G401 (cell line): ENCODE data around the gene KLK8. TPM values are rescaled to one million over a fixed set of nuclear protein-coding genes. Genes with fewer than 3 reads are reported as not detected.

Experiments used
- DNase-seq: peaks from one replicate; pipeline ENCODE4 v3.0.0-alpha.2; 2015; ENCODE audit warnings: low spot score
- in situ Hi-C: cut with HindIII; loops from 2 replicates; pipeline ENCODE4 v1.10.0; 2016; ENCODE audit warnings: low sequenced_read_pairs, mixed read lengths
- total RNA-seq: library from RNA; depleted of rRNA; stranded (reverse); fragments of >200 nt; shearing (Covaris generic); gene quantifications from 2 replicates; pipeline ENCODE4 v1.2.3, GENCODE V29; 2014; rRNA removed

Gene KLK8
- total RNA-seq, 1 experiment from 2014 or later, result not detected

DNA sequence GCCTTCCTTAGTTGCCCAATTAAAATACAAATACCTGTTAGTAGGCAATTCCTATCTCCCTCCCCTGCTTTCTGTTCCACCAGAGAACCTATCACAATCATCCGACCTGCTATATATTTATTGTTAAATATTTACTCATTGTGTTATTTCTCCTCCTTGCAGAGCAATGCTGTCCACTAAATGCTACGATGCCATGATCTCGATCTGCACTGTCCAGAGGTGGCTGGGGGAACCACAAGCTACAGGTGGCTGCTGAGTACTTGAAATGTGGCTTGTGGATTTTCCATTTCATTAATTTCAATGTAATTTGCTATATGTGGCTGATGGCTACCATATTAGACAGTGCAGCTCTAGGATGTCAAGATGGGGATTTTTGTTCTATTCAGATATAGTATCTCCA is 37.1 kb downstream of the KLK8 start:
- in situ Hi-C loops, result no loop called here
- DNase-seq, result no peak

GRCh38 chr19:50963381-50963780 is 38.0 kb downstream of the KLK8 start:
- no peak for DNase-seq
- in situ Hi-C loops, result no loop called here

GRCh38 chr19:50962245-50962644 is 39.2 kb downstream of the KLK8 start:
- DNase-seq, result no peak
- in situ Hi-C loops, result no loop called here

DNA sequence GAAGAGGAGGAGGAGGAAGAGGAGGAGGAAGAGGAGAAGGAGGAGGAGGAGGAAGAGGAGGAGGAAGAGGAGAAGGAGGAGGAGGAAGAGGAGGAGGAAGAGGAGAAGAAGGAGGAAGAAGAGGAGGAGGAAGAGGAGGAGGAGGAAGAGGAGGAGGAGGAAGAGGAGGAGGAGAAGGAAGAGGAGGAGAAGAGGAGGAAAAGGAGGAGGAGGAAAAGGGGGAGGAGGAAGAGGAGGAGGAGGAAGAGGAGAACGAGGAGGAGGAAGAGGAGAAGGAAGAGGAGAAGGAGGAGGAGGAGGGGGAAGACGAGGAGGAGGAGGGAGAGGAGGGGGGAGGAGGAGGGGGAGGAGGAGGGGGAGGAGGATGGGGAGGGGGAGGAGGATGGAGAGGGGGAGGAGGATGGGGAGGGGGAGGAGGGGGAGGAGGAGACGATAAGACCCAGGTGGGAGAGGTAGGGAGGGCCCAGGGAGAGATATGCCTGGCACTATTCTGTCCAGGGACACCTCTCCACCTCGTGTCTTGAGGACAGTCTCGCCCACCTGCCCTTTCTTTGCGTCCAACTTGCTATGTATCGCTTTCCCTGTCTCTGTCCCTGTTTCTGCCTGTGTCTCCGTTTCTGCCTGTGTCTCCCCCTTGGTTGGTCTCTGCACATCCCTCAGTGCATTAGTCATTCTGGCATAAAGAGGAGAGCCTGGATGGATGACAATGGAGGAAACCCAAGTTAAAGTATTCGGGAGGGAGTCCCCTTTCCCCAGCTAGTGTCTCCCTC is 41.5 kb downstream of the KLK8 start:
- no peak for DNase-seq
- in situ Hi-C loops, result no loop called here

- DNase-seq, result no peak
- in situ Hi-C loops, result no loop called here
These were observed 43.8 kb downstream of the KLK8 start for GRCh38 chr19:50957587-50957986.

DNA sequence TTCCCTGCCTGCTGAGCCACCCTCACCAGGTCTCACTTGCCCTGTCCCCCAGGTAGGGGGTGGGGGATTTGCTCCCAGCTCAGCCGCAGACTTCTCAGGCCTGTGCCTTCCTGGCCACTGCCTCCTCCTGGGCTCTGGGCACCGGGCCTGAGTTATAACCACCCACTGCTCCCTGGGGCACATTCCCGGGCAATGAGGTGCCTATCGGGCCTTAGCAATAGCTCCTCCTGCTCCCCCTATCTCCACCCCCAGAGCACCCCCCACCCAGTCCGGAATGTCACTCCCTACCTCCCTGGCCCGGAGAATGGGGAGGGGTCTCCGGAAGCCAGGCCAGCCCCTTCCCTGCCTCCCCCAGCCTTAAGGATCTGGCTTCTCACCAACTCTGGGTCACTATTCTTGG is 48.5 kb downstream of the KLK8 start, which contains the start of gene KLK5:
TSS of gene KLK5 (minus strand) at position 129 of the 400 bp plus-strand sequence. CDS start 381 bp downstream, outside the sequence.
- no peak for DNase-seq
- in situ Hi-C loops, result no loop called here

GRCh38 chr19:50949861-50950260 is 51.5 kb downstream of the KLK8 start:
- DNase-seq, result no peak
- in situ Hi-C loops, result no loop called here

DNA sequence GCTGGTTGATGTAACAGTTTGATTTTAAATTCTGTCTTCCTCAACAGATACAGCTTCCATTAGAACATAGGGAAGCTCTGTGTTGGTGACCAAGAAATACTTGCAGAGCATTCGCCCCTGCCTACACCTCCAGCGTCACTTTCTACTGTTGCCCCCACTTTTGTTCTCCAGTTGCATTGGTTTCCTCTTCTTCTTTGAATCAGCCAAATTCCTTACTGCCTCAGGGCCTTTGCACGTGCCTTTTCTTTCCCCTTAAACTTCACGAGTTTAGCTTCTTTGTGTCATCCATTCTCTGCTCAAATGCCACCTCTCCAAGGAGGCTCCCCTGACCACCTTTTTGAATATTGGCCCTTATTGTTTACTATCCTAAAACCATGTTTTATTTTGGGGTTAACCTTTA is 54.3 kb downstream of the KLK8 start:
- in situ Hi-C loops, result no loop called here
- no peak for DNase-seq

Other genes starting within 250 kb of the KLK8 start
- not detected in 2 replicates for gene GPR32, start 231.1 kb downstream of the KLK8 start, total RNA-seq
- gene ACP4, start 211.2 kb downstream of the KLK8 start, total RNA-seq, result not detected in 2 replicates
- not detected in 2 replicates for gene KLK1, start 177.8 kb downstream of the KLK8 start, total RNA-seq
- not detected in 2 replicates for gene KLK15, start 168.0 kb downstream of the KLK8 start, total RNA-seq
- not detected in 2 replicates for gene KLK3, start 146.7 kb downstream of the KLK8 start, total RNA-seq
- not detected in 2 replicates for gene KLK2, start 128.2 kb downstream of the KLK8 start, total RNA-seq
- not detected in 2 replicates for gene KLK4, start 90.2 kb downstream of the KLK8 start, total RNA-seq
- 0.58 TPM in 1 of 2 replicates, not detected in the other for gene KLK5, start 48.6 kb downstream of the KLK8 start, total RNA-seq
- not detected in 2 replicates for gene KLK6, start 32.0 kb downstream of the KLK8 start, total RNA-seq
- gene KLK7, start 17.7 kb downstream of the KLK8 start, total RNA-seq, result not detected in 2 replicates
- gene KLK10, start 18.1 kb upstream of the KLK8 start, total RNA-seq, result not detected in 2 replicates
- gene KLK11, start 25.0 kb upstream of the KLK8 start, total RNA-seq, result not detected in 2 replicates
- gene KLK12, start 33.4 kb upstream of the KLK8 start, total RNA-seq, result not detected in 2 replicates
- not detected in 2 replicates for gene KLK13, start 63.5 kb upstream of the KLK8 start, total RNA-seq
- not detected in 2 replicates for gene KLK14, start 81.3 kb upstream of the KLK8 start, total RNA-seq
- 10.1 and 16.8 TPM in 2 replicates for gene CTU1, start 106.8 kb upstream of the KLK8 start, total RNA-seq
- gene SIGLEC9, start 123.3 kb upstream of the KLK8 start, total RNA-seq, result not detected in 2 replicates
- not detected in 2 replicates for gene SIGLEC7, start 140.7 kb upstream of the KLK8 start, total RNA-seq
- 1.4 TPM in 1 of 2 replicates, not detected in the other for gene CD33, start 223.5 kb upstream of the KLK8 start, total RNA-seq
- not detected in 2 replicates for gene SIGLECL1, start 249.5 kb upstream of the KLK8 start, total RNA-seq